Esophagus (tissue), 2 donors: Measurements from ENCODE around the gene ALDOA. TPM values are rescaled to one million over a fixed set of nuclear protein-coding genes. Genes with fewer than 3 reads are reported as not detected.

Source experiments
- H3K27ac ChIP-seq, 2 donors: one replicate each; pipeline ENCODE4 v1.5.1; 2013; ENCODE audit warnings: low read depth in 2 of 2, mild to moderate bottlenecking in 2 of 2, inconsistent platforms in 1 of 2, low read length in 1 of 2, moderate library complexity in 1 of 2
- H3K27me3 ChIP-seq, 2 donors: one replicate each; pipeline ENCODE4 v1.6.1; 2013; ENCODE audit warnings: low read length in 2 of 2, control low read depth in 1 of 2, mild to moderate bottlenecking in 1 of 2; ENCODE audit not compliant: insufficient read depth in 2 of 2, control insufficient read depth in 1 of 2
- H3K36me3 ChIP-seq, 2 donors: one replicate each; pipeline ENCODE4 v1.6.1; 2013; ENCODE audit warnings: low read length in 1 of 2; ENCODE audit not compliant: control insufficient read depth in 2 of 2, insufficient read depth in 2 of 2
- H3K4me1 ChIP-seq, 2 donors: one replicate each; pipeline ENCODE4 v1.6.1; 2013; ENCODE audit warnings: low read length in 1 of 2; ENCODE audit not compliant: control insufficient read depth in 2 of 2, insufficient read depth in 2 of 2
- H3K4me3 ChIP-seq, 2 donors: one replicate each; pipeline ENCODE4 v1.5.1; 2013; ENCODE audit warnings: low read length in 2 of 2, mild to moderate bottlenecking in 2 of 2, low read depth in 1 of 2, moderate library complexity in 1 of 2
- H3K9me3 ChIP-seq, 2 donors: one replicate each; pipeline ENCODE4 v1.6.1; 2013; ENCODE audit warnings: mild to moderate bottlenecking in 2 of 2, low read depth in 1 of 2, low read length in 1 of 2, moderate library complexity in 1 of 2; ENCODE audit not compliant: control insufficient read depth in 2 of 2, insufficient read depth in 1 of 2
- WGBS, 2 donors: extraction: QIAGEN DNeasy Blood & Tissue Kit; methylation state at CpG; one replicate each; pipeline ENCODE4 v1.1.7; 2013; 5-methylcytosine and 5-hydroxymethylcytosine counted together
- polyA plus RNA-seq, 2 donors: library from polyadenylated mRNA; stranded (reverse); fragments of 200-250 nt; gene quantifications; one replicate each; pipeline ENCODE4 v1.2.3, GENCODE V29; 2013
- donor health status: healthy with polysubstance abuse.
- donor health status: Bipolar disorder and iron deficiency.

The ALDOA gene
- polyA plus RNA-seq, 2 donors, result 1,266 to 1,398 TPM

- Histone ChIP-seq H3K27me3 (peaks cover 0 to 15% of the 10 kb centered on the region in 2 donors), H3K4me1 (peaks cover 0 to 9% of the 10 kb centered on the region in 2 donors), H3K27ac (no peak overlapping the region), H3K9me3 (no peaks in the 10 kb centered on the region), H3K36me3 (no peaks in the 10 kb centered on the region), H3K4me3 (no peak overlapping the region)
- WGBS, 2 donors, result 58 to 69% methylated on average over 7 of the region's 7 CpGs
Measured at GRCh38 chr16:30025574-30025973, 40.0 kb upstream of the ALDOA start.

DNA sequence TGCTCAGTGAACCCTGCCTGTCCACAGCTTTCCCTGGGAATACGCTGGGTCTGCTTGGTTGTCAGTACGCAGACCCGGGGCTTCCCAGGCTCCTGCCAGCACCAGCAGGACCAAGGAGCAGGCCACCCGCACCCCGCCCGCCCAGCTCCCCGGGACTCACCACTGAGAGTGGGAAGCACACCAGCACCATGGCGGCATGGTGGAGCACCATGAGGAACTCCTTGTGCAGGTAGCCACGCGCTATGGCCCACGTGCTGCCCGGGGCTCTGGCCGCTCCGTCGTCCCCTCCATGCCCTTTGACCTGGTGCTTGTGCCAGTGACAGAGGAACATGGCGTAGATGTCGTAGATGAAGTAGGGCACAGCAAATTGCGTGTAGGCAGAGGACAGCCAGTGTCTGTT, 39.1 kb upstream of the ALDOA start:
- Histone ChIP-seq H3K4me3 (no peak overlapping the region), H3K27ac (no peak overlapping the region), H3K36me3 (no peaks in the 10 kb centered on the region), H3K4me1 (peaks cover 0 to 4% of the 10 kb centered on the region in 2 donors), H3K9me3 (no peaks in the 10 kb centered on the region), H3K27me3 (peaks cover 0 to 20% of the 10 kb centered on the region in 2 donors)
- WGBS, 2 donors, result 87 to 88% methylated on average over 18 of the region's 18 CpGs

GRCh38 chr16:30027588-30028437, 37.7 kb upstream of the ALDOA start:
- Histone ChIP-seq H3K36me3 (no peaks in the 10 kb centered on the region), H3K9me3 (no peaks in the 10 kb centered on the region), H3K27me3 (peaks cover 0 to 22% of the 10 kb centered on the region in 2 donors), H3K4me3 (no peak overlapping the region), H3K27ac (no peak overlapping the region), H3K4me1 (peaks cover 0 to 2% of the 10 kb centered on the region in 2 donors)
- WGBS, 2 donors, result 40 to 42% methylated on average over 12 to 13 of the region's 13 CpGs

DNA sequence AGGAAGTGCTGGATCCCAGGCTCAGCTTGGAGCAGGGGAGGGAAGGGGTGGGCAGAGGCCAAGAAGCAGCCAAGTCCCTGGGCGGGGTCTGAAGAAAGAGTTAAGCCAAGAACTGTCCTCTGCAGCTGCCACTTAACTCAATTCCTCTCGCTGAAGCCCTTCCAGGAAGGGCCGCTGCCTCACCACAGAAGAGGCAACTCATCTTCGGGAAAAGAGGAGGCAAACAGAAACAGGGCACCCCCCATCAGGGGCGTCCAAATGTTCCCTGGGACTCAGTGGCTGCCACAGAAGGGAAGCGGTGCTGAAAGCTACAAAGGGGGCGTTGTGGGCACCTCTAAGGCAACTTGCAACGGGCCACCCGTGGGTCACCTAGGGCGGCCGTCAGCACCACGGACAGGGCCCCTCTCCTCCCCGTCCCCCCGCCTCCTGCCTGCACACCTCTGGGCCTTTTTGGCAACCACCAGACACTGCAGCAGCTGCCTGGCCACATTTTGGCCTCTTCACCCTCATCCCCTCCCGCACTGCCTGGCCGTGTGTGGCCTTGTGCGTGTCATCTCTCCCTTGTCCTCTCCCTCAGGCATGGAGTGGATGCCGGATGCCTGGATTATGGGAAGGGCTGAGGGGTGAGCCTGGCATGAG, 37.0 kb upstream of the ALDOA start:
- H3K27me3 ChIP-seq, result peaks cover 0 to 22% of the 10 kb centered on the region in 2 donors
- 12 to 13% methylated on average over 18 of the region's 18 CpGs for WGBS, 2 donors
- no peaks in the 10 kb centered on the region for H3K36me3 ChIP-seq
- H3K9me3 ChIP-seq, result no peaks in the 10 kb centered on the region
- no peak overlapping the region for H3K27ac ChIP-seq
- peaks cover 0 to 2% of the 10 kb centered on the region in 2 donors for H3K4me1 ChIP-seq
- H3K4me3 ChIP-seq, result no peak overlapping the region

DNA sequence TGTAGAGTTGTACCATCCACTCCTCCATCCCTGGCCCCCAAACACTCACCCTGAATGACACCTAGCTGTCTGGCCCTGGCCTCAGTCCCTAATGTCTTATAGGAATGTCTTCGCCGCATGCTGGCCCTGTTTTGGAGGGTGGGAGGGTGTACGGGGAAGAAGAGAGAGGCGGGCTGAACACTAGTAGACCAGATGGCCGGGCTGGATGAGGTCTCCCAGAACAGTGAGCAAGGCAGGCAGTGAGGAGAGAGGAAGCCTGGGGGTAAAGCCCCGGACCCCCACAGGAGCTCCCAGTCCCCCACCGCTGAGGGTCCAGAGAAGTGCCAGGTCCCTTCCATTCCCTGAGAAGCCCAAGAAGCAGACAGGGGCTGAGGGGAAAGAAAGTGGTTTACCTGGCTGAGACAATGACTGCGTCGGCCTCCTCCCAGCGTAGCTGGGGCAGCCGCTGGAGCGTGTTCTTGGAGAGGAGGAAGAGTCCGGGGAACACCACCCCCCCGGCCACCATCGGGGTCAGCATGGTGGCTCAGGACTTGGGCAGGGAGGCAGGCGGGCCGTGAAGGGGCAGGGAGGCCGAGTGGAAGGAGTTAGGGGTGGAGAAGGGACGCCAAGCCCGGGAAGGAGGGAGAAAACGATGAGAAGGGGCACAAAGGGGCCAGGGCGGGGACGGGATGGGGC, 35.4 kb upstream of the ALDOA start:
- H3K4me1 ChIP-seq, result peaks cover 0 to 2% of the 10 kb centered on the region in 2 donors
- peaks cover 0 to 22% of the 10 kb centered on the region in 2 donors for H3K27me3 ChIP-seq
- H3K27ac ChIP-seq, result no peak overlapping the region
- no peaks in the 10 kb centered on the region for H3K9me3 ChIP-seq
- H3K4me3 ChIP-seq, result no peak overlapping the region
- WGBS, 2 donors, result 26 to 28% methylated on average over 23 of the region's 23 CpGs
- H3K36me3 ChIP-seq, result no peaks in the 10 kb centered on the region

GRCh38 chr16:30030841-30031413, 34.6 kb upstream of the ALDOA start, which contains the start of gene TLCD3B:
TSS of gene TLCD3B (minus strand) at chr16:30031271. CDS start at chr16:30030527, 744 bp downstream.
- Histone ChIP-seq H3K36me3 (no peaks in the 10 kb centered on the region), H3K27me3 (peaks cover 0 to 22% of the 10 kb centered on the region in 2 donors), H3K9me3 (no peaks in the 10 kb centered on the region), H3K27ac (no peak within 1 kb of the TSS), H3K4me3 (no peak within 1 kb of the TSS), H3K4me1 (peaks cover 0 to 2% of the 10 kb centered on the region in 2 donors)
- WGBS, 2 donors, result 3 to 4% methylated on average over 24 to 26 of the region's 27 CpGs

DNA sequence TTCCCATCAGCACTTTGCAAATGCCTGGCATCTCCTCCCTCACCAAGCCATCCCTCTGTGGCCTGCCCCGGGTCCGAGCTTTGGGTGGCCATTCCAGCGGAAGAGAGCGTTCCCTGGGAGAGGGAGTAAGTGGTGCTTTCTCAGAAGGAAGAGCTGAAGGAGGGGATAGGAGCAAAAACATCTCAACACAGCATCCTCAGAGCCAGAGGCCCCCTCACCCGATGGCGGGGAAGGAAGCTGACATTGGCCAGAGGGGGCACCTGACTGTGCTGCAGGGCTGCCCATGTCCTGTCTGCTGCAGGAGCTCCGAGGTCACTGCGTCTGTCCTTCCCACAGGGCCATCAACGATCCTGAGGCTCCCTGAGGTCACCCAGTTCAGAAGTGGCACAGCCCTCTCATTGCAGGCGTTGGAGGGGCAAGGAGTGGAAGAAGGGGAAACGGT, 34.1 kb upstream of the ALDOA start:
- Histone ChIP-seq H3K4me3 (no peak overlapping the region), H3K9me3 (no peaks in the 10 kb centered on the region), H3K36me3 (no peaks in the 10 kb centered on the region), H3K4me1 (peaks cover 0 to 2% of the 10 kb centered on the region in 2 donors), H3K27ac (no peak overlapping the region), H3K27me3 (peaks cover 0 to 20% of the 10 kb centered on the region in 2 donors)
- 15 to 26% methylated on average over 11 of the region's 11 CpGs for WGBS, 2 donors

DNA sequence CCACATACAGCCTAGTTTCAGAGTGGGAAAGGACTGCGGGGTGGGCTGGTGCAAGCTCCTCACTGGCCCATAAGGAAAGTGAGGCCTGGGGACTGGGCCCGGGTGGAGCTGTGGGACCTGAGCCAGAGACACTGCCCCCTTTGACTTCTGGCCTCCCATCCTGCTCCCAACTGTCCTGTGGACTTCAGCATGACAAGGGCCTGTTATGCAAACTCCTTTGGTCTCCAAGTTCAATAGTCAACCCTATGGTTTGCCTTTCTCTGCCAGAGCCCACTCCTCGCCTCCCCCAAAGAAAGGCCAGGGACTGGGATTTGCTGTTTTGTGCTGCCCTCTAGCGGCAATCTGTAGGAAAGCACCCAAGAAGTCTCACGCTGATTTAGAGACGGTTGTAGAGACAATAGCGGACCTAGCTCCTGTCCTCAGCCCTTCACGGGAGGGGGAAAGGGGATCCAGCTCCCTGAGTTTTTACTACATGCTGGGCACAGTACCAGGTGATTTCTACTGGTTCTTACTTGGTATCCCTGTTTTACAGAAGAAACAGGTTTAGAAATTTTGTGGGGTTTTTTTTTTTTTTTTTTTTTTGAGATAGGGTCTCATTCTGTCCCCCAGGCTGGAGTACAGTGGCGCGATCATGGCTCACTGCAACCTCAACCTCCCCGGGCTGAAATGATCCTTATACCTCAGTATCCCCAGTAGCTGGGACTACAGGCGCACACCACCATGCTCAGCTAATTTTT, 33.3 kb upstream of the ALDOA start:
- Histone ChIP-seq H3K9me3 (no peaks in the 10 kb centered on the region), H3K4me3 (no peak overlapping the region), H3K27me3 (peaks cover 0 to 17% of the 10 kb centered on the region in 2 donors), H3K4me1 (peaks cover 0 to 2% of the 10 kb centered on the region in 2 donors), H3K36me3 (no peaks in the 10 kb centered on the region), H3K27ac (no peak overlapping the region)
- 25% methylated on average over 12 of the region's 12 CpGs for WGBS, 2 donors
